DMS79 (cell line): ENCODE results near the gene UNC50.
"Not testable (repeated sequence)": the region's sequence is repeated elsewhere in the genome, so short reads cannot be mapped to it uniquely, and the experiment has no call there.

Experiments
- DNase-seq: peaks from one replicate; lab custom pipeline; 2025; lab: John Stamatoyannopoulos, UW

The UNC50 gene

DNA sequence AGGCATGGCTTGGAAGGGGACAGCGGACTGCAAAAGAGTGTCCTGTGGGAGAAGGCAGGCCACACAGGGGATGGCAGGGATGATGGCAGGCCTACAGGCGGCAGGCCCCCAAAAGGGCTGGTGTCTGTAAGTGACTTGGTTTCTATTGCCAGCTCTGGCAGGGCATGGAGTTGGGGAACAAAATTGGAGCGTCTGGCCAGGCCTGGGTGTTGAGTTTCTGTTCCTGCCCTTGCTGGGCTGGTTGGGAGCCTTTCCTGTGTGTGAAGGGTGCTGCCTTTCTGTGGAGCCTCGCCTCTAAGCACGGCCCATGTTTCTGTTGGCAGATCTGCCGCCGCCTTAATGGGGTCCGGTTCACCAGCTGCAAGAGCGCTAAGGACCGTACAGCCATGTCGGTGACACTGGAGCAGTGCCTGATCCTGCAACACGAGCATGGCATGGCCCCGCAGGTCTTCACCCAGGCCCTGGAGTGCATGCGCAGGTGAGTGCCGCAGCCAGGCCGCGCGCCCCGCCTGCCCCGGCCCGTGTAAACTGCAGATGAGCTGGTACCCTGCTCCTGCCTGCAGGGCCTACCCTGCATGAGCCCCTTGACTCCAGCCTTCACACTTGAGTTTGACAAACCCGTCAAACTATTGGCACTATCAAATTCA lies 31.6 kb upstream of the UNC50 start:
- DNase-seq = no peak

DNA sequence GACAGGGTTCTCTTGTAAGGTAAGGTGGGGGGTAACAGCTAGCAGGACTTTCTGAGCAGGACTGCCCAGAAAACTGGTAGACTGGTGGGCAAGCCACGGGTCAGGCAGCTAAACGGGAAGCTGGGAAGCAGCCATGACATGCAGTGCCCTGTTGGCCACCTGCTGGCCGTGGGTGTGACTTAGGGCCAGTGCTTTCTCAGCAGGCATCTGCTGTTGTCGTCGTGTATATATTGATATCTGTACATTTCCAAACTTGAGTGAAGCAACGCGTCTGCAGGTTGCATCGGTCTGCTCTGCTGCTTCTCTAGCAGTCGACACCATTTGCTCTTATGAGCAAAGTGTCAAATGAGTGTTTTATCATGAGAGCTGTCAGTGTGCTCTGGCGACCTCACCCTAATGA lies 31.1 kb upstream of the UNC50 start:
- no peak for DNase-seq

DNA sequence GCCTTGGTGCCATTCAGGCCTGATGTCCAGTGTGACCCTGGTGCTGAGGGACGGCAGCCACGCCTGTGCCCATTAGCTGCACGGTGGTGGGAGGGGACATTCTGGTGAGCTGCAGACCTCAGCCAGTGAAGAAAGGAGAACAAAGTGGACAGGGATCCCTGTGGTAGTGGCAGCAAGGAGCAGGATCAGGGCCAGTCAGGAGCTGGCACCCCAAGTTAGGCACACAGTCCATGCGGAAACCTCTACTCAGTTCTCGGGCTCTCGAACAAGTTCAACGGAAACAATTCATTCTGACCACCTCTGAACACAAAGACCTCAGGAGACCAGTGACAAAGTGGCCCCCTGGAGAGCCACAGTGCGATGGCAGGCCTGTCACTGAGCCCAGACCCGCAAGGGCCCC lies 30.2 kb upstream of the UNC50 start:
- no peak for DNase-seq

DNA sequence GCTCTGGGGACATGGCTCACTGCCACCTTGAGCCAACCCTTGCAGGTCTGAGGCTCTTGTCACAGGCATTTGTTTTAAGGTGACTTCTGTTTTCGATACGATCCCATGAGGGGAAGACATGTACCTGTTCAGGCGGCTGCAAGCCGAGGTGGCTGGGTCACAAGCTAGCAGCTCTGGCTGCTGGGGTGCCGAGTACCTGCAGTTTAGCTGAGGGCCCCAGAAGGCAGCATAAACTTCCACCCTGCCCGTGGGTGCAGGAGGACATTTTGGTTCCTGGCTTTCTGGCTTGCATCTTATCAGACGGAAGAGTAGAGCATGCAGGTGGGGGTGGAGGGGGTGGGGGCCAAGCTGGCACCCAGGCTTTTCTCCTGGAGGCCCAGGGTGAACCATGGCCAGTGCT lies 28.5 kb upstream of the UNC50 start:
- DNase-seq = no peak

DNA sequence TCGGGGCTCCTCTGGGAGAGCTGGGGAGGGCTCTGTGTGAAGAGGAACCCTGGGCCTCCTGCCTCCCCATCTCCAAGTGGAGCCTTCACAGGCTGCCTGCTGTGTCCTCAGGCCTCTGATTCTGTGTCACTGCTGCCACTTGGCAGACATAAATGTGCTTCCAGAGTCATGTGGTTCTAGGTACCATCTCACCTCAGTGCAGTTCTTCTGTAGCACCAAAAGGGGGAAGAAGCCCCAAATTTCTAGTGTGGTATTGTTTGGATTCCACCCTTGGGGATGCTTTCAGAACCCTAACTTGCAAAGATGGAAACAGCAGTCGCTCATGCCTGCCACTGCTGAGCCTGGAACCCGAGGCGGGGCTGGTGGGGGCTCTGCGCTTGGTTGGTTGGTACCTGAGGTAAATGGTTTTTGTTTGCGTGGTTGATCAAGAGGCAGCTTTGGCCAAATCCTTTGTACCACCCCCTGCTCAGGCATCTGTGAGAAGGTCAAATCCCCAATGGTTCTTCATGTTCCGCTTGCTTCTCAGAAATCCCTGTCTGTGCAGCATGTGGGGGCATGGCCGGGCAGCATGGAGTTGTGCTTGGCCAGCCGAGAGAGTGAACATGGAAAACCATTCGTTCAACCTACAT lies 27.6 kb upstream of the UNC50 start:
- DNase-seq = no peak

DNA sequence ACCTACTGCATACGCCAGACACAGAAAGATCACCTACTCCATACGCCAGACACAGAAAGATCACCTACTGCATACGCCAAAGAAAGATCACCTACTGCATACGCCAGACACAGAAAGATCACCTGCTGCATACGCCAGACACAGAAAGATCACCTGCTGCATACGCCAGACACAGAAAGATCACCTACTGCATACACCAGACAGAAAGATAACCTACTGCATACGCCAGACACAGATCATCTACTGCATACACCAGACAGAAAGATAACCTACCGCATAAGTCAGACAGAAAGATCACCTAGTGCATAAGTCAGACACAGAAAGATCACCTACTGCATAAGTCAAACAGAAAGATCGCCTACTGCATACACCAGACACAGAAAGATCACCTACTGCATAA lies 25.9 kb upstream of the UNC50 start:
- DNase-seq = no peak

- DNase-seq = no peak
Measured at GRCh38 chr2:98583276-98583675, 25.1 kb upstream of the UNC50 start.

DNA sequence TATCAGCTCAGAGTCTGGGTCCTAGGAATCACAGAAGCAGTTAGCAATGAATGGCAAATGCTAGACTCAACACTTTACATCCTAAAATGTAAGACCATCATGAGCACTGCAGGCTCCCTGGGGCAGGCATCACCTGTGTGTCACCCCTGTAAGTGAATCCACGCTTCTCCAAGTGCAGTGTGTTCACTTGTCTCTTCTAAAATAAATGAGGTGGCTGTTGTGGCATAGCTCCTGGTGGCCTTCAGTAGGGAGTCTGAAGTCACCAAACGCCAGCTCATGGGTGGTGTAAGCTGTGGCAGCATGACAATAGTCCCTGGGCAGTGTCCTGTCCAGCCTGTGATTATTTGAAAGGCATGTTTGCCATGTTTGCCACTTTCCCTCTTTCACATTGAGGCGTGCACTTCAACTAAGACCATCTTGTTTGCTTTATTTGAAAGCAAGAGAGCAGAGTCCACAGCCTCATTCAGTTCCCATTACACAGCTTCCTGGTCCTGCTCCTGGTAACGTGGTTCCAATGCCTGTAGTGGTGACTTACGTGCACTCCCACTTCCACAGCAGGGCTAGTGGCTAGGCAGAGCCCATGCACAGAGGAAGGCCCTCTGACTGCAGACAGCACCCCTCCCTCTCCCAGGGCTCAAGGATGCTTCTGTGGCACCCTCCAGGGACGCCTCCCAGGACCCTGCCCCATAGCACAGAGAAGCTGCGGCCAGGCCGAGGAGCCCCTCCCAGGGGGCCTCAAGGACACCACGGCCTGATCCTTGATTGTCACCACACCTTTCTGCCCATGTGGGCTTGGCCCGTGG lies 24.4 kb upstream of the UNC50 start:
- no peak for DNase-seq

- DNase-seq = no peak
Measured at GRCh38 chr2:98585386-98585785, 23.0 kb upstream of the UNC50 start.

DNA sequence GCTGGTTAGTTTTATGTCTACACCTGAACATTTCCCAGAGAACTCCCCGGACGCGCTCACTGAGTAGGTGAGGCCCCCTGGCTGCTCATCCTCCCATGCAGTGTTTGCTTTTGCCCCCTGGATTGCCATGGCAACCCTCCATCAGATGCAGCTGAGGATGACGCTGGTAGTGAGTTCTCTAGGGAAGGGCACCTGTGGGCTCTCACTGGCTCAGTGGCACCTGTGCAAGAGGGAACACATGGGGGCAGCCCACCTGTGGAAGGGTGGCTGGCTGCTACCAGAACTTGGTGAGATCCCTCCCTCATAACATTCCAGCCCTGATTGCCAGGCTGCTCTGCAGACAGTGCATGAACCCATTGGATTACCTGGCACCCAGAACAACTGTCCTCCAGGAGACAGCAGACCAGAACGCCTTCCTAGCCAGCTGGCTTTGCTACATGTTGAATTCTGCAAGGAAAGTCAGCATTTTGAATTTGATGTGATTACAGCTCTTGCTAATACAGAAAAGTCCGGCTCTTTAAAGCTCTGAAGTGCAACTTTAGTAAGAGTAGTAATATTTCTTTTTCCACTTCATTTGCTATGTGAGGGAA lies 21.7 kb upstream of the UNC50 start:
- DNase-seq = no peak

DNA sequence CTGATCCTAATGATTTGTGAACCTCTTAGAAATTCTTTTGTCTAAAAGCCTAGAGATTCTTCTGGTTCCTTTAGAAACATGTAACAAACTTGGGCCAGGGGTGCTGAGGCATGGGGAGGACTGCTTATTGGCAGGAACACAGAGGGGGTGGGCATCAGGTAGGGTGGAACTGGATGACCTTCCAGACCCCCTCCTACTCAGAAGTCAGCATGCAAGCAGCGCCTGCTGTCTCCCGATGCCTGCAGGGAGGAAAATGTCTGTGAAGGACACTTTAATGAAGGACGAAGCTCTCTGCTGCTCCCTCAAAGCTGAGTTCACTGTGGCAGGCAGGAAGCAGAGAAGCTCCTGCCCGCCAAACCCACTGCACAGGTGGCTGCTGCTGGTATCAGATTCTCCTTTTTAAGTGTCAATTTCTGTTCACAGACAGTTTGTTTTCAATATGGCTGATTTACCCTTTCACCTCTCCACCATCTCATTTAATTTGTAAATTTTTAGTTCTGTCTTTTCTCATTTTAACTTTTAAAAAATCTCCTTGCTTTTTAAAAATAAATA lies 19.4 kb upstream of the UNC50 start:
- no peak for DNase-seq

DNA sequence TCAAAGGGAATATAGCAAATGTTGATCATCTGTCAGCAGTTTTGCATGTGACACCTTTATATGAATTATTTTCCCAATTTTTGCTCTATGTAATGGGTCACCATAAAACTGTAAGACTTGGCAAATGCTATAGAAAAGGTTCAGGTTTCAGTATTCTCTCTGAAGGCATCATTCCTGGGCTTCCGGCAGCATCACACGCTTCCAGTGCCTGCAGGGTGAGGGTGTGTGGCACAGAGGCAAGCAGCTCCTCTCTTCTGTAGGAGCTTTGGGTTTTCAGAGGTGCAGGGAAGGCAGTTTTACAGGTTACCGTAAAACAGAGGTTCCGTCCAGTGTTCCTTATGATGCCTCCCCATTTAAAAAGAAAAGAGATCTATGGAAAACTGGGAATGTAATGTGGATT lies 18.9 kb upstream of the UNC50 start:
- no peak for DNase-seq

DNA sequence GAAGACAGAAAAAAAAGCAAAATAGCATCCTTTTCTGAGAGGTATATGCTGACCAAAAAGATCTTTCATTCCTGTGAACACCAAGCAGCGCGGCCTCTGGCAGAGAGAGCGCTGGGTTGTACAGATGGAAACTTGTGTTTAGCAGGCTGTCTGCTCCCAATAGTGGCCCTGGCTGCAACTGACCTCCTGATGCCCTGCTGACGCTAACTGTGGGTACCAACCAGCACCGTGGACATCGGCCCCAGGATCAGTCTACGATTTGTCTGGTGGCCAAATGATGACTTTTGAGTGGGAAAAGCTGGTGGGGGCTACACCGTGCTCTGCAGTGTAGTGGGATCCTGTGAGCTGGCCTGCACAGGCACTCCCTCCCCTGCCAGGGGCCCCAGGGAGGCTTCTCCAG lies 15.8 kb upstream of the UNC50 start:
- no peak for DNase-seq

- DNase-seq = not testable (repeated sequence)
Measured at GRCh38 chr2:98594665-98595064, 13.7 kb upstream of the UNC50 start.

- no peak for DNase-seq
Measured at GRCh38 chr2:98598781-98599428, 9.5 kb upstream of the UNC50 start.

DNA sequence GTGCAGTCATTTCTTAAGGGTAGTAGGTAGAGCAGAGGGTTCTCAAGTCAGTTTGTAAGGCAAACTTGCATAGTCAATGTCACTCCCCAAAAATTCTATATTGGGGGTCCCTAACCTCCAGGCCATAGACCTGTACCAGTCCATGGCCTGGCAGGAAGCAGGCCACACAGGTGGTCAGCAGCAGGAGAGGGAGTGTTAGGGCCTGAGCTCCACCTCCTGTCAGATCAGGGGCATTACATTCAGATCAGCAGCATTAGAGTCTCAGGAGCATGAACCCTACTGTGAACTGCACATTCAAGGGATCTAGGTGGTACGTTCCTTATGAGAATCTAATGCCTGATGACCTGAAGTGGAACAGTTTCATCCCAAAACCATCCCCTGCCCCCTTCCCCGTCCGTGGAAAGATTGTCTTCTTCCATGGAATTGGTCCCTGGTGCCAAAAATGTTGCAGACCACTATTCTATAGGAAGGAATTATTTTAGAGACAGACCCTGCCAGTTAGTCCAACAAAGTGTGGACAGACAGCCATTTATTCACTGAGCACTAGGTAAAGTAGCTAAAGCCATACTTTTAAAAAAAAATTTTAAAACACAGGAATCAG lies 6.8 kb upstream of the UNC50 start:
- no peak for DNase-seq

GRCh38 chr2:98604547-98604946 lies 3.8 kb upstream of the UNC50 start:
- DNase-seq = peak; percentile 40

GRCh38 chr2:98605076-98605475 lies 3.3 kb upstream of the UNC50 start:
- DNase-seq = no peak

- no peak for DNase-seq
Measured at GRCh38 chr2:98606431-98606830, 2.0 kb upstream of the UNC50 start.

- DNase-seq = no peak
Measured at GRCh38 chr2:98607104-98607503, 1.3 kb upstream of the UNC50 start.

GRCh38 chr2:98607741-98608115 lies 661 bp upstream of the UNC50 start:
- DNase-seq = no peak
